OCI-LY7 (cell line): ENCODE measurements around the gene MARF1.

Source experiments
- CTCF ChIP-seq: fragments of 200-600 bp; sonication (generic); conservative IDR thresholded peaks from 2 replicates; pipeline ENCODE4 v1.5.1; 2014; ENCODE audit warnings: mild to moderate bottlenecking, antibody characterized with exemption, low read length, moderate library complexity, mixed read lengths
- EZH2phosphoT487 ChIP-seq: fragments of 200-600 bp; sonication (generic); IDR thresholded peaks from 2 replicates; pipeline ENCODE4 v1.6.1; 2018; ENCODE audit warnings: low read depth, borderline replicate concordance, mild to moderate bottlenecking, mixed run types, antibody characterized with exemption, low read length, moderate library complexity, mixed read lengths

GRCh38 chr16:15691046-15691445 is 48.1 kb upstream of the MARF1 start:
- TF ChIP-seq CTCF (no peak), EZH2phosphoT487 (no peak)
